ENCODE data around the gene MIR17HG. TPM values are rescaled to one million over a fixed set of nuclear protein-coding genes. Genes with fewer than 3 reads are reported as not detected.

Gene MIR17HG
- 0.45 to 1.00 TPM (median 0.81 TPM) in 5 replicates for total RNA-seq (2022; extraction: Qiagen RNA extraction)

GRCh38 chr13:91347202-91347995, at the start of gene MIR17HG:
Gene MIR17HG, plus strand, starts transcription at chr13:91347687.

GRCh38 chr13:91398413-91399188, 51.1 kb downstream of the MIR17HG start, which contains the start of gene GPC5:
Gene GPC5, plus strand, starts transcription at chr13:91398621.

Other genes with a start within 250 kb of the MIR17HG start
- 0.07 TPM in 1 of 5 replicates, not detected in the others for gene GPC5, start 50.9 kb downstream of the MIR17HG start, total RNA-seq (2022; extraction: Qiagen RNA extraction)